Measurements from ENCODE around the gene CLIC2.

Gene CLIC2

DNA sequence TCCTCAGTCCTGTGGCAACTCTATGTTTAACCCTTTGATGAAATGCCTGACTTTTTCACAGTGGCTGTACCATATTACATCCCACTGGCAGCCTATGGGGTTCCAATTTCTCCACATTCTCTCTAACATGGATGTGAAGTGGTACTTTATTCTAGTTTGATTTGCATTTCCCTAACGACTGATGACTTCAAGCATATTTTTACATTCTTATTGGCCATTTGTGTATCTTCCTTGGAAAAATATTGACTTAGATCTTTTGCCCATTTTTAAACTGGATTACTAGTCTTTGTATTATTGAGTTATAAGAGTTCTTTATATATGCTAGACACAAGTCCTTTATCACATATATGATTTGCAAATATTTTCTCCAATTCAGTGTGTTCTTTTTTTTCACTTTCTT is 68.0 kb downstream of the CLIC2 start:
- no peak for DNase-seq (ENCODE audit: low read depth)
- no peak overlapping the region for H3K4me3 ChIP-seq (ENCODE audit: low read length)
- TF ChIP-seq, protein P1, sequence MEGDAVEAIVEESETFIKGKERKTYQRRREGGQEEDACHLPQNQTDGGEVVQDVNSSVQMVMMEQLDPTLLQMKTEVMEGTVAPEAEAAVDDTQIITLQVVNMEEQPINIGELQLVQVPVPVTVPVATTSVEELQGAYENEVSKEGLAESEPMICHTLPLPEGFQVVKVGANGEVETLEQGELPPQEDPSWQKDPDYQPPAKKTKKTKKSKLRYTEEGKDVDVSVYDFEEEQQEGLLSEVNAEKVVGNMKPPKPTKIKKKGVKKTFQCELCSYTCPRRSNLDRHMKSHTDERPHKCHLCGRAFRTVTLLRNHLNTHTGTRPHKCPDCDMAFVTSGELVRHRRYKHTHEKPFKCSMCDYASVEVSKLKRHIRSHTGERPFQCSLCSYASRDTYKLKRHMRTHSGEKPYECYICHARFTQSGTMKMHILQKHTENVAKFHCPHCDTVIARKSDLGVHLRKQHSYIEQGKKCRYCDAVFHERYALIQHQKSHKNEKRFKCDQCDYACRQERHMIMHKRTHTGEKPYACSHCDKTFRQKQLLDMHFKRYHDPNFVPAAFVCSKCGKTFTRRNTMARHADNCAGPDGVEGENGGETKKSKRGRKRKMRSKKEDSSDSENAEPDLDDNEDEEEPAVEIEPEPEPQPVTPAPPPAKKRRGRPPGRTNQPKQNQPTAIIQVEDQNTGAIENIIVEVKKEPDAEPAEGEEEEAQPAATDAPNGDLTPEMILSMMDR (conservative IDR thresholded peaks at IDR 0.05; ENCODE audit: low read depth, low read length), result no peak

DNA sequence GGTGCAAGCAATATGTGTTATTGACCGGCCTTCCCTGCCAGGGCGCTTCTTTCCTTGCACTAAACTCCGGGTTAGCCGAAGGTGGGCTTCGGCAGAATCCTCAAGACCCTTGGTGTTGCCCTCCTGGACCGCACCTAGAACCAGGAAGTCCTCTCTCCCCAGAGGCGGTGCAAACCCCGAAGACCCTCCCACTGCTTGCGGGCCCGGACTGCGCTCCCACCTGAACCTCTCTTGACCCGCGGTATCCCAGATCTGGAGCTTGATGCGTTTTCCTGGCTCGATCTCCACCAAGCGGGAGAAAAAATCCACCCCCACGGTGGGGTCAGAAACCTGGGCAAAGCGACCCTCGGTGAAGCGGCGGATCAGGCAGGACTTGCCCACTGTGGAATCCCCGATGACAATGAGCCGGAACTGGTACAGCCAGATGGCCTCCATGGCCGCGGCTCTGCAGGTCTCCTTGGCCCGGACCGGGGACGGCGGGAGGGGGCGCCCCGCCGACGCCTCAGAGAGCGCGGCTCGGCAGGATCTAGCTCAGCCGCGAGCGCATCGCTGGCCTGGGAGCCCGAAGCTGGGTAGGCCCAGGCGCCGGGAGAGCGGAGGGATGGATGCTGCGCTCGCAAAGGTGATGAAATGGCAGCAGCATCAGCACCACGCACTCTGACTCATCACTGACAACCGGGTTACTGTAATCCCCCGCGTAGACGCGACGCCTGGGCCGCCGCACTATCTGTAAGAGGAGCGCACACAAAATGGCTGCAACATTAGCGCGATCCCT is 70.4 kb downstream of the CLIC2 start, which contains the start of gene RAB39B:
Gene RAB39B (minus strand): TSS at position 638 of the 775 bp plus-strand sequence. CDS start 203 bp downstream, at position 435.
- TF ChIP-seq, protein P1 (conservative IDR thresholded peaks at IDR 0.05; ENCODE audit: low read depth, low read length), result no peak
- peak; percentile 18 for DNase-seq (ENCODE audit: low read depth)
- peak within 1 kb of the TSS; percentile 59 for H3K4me3 ChIP-seq (ENCODE audit: low read length)

DNA sequence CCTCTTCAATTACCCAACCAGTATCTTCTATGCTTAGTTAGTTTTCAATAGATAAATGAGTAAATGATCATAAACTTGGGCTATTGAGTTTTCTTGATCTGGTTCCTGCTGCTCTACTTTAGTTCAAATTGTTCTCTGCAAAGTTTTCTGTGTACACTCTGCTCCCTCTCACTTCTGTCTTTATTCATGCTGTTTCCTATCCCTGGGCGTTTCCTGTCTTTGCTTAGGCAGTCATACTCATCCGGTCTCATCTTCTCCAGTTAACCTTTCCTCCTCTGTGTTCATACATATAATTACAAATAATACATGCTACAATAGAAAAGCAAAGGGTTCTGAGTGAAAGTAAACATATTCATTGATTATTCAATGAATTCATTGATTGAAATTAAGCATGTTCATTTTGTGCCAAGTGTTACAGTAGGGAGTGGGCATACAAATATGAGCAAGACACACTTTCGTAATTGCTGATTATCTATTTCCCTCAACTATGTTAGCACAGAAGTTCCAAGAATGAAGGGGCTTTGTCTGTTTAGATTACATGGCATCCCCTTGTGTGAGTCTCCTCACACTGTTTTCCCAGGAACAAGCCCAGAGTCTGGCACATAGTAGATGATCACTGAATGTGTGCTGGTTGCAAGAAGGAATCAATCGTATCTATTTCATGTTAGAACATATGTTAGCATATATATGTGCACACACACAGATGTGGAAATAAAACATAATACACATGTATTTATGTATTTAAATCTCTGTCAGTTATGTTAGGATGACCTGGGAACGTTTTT is 71.3 kb downstream of the CLIC2 start:
- TF ChIP-seq, protein P1 (conservative IDR thresholded peaks at IDR 0.05; ENCODE audit: low read depth, low read length), result no peak
- H3K4me3 ChIP-seq (ENCODE audit: low read length), result peak overlapping the region; percentile 59
- DNase-seq (ENCODE audit: low read depth), result no peak

DNA sequence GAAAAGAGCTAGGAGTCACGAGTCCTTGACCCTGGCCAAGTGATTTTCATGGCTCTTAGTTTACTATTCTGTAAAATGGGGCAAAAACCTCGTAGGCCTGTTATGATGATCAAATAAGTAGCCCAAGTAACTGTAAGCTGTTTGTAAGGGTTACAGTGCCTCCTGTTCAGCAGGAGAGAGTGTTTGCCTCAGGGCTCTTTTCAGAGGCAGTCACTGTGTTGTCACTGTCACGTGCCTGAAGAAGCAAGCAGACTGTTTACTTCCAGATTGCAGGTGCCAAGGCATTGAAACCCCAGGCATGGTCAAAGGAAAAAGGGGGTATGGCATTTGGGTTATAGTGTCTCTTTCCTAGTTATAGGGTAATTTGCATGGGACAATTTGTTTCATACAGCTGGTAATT is 74.7 kb downstream of the CLIC2 start:
- TF ChIP-seq, protein P1 (conservative IDR thresholded peaks at IDR 0.05; ENCODE audit: low read depth, low read length), result no peak

DNA sequence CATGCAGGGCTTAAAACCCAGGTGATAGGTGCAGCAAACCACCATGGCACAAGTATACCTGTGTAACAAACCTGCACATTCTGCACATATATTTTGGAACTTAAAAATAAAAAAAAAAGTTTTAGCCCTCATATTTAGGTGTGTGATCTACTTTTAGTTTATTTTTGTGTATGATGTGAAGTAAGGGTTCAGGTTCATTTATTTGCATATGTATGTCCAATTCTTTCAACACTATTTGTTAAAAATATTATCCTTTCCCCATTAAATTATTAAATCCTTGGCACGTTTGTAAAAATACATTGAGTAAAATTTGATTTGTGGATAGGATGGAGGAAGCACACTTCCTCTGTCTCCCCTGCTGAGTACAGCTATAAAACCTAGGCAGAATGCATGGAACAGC is 83.0 kb downstream of the CLIC2 start:
- DNase-seq (ENCODE audit: low read depth), result no peak
- H3K4me3 ChIP-seq (ENCODE audit: low read length), result no peak overlapping the region
- TF ChIP-seq, protein P1 (conservative IDR thresholded peaks at IDR 0.05; ENCODE audit: low read depth, low read length), result no peak

More for the DNA sequence above, 74.7 kb downstream of the CLIC2 start:
- no peak overlapping the region for H3K4me3 ChIP-seq (ENCODE audit: low read length)
- DNase-seq (ENCODE audit: low read depth), result no peak

DNA sequence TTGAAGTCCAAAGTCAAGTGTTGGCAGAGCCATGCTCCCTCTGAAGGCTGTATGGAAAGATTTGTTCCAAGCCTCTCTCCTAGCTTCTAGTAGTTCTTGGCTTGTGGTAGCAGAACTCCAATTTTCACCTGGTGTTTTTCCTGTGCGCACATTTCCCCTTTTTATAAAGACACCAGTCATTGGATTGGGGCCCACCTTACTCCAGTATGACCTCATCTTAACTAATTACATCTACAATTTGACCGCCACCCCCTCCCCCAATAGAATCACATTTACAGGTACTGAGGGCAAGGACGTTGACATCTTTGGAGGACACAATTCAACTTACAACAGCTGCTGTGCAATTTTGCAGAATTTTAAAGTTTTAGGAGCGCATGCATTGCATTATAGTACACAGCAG is 86.9 kb downstream of the CLIC2 start:
- no peak overlapping the region for H3K4me3 ChIP-seq (ENCODE audit: low read length)
- DNase-seq (ENCODE audit: low read depth), result no peak
- TF ChIP-seq, protein P1 (conservative IDR thresholded peaks at IDR 0.05; ENCODE audit: low read depth, low read length), result no peak
